ENCODE results near the gene SYDE2.
A peak's percentile ranks its signal among the peaks of the same experiment; 100 is the strongest.

SYDE2 gene

GRCh38 chr1:85240174-85240601, 39.4 kb upstream of the SYDE2 start:
- DNase-seq = no peak
- Histone ChIP-seq H3K9me3 (replicated peaks; ENCODE audit: insufficient read depth, low read length) (no peaks in the 10 kb centered on the region), H2AFZ (ENCODE audit: low read length) (no peak overlapping the region), H3K9me2 (replicated peaks; ENCODE audit: insufficient read depth, low read length) (no peaks in the 10 kb centered on the region), H3K9ac (ENCODE audit: low read length) (no peak overlapping the region), H3K27ac (ENCODE audit: low read length) (no peak overlapping the region), H3K79me2 (ENCODE audit: low read length) (no peaks in the 10 kb centered on the region), H3K4me1 (ENCODE audit: low read length) (no peaks in the 10 kb centered on the region), H3K4me2 (ENCODE audit: low read depth, low read length) (no peak overlapping the region), H3K27me3 (replicated peaks; ENCODE audit: insufficient read depth, low read length) (no peaks in the 10 kb centered on the region), H3K4me3 (ENCODE audit: low read length) (no peak overlapping the region), H4K20me1 (ENCODE audit: insufficient read depth, low read length) (no peaks in the 10 kb centered on the region), H3K36me3 (replicated peaks; ENCODE audit: insufficient read depth, low read length) (no peaks in the 10 kb centered on the region), H3F3A (ENCODE audit: insufficient read depth, low read length) (no peaks in the 10 kb centered on the region)
- TF ChIP-seq EZH2 (optimal IDR thresholded peaks at IDR 0.05; ENCODE audit: low read depth, low read length) (no peak), EZH2phosphoT487 (IDR thresholded peaks at IDR 0.05; ENCODE audit: low read length) (no peak), CTCF (IDR thresholded peaks at IDR 0.05; ENCODE audit: low read length) (peak; percentile 40)

GRCh38 chr1:85237613-85238012, 36.8 kb upstream of the SYDE2 start:
- Histone ChIP-seq H3F3A (ENCODE audit: insufficient read depth, low read length) (no peaks in the 10 kb centered on the region), H4K20me1 (ENCODE audit: insufficient read depth, low read length) (no peaks in the 10 kb centered on the region), H3K4me2 (ENCODE audit: low read depth, low read length) (no peak overlapping the region), H3K4me3 (ENCODE audit: low read length) (no peak overlapping the region), H3K27me3 (replicated peaks; ENCODE audit: insufficient read depth, low read length) (no peaks in the 10 kb centered on the region), H3K4me1 (ENCODE audit: low read length) (no peaks in the 10 kb centered on the region), H3K9me3 (replicated peaks; ENCODE audit: insufficient read depth, low read length) (no peaks in the 10 kb centered on the region), H3K36me3 (replicated peaks; ENCODE audit: insufficient read depth, low read length) (no peaks in the 10 kb centered on the region), H3K9ac (ENCODE audit: low read length) (no peak overlapping the region), H3K79me2 (ENCODE audit: low read length) (no peaks in the 10 kb centered on the region), H2AFZ (ENCODE audit: low read length) (no peak overlapping the region), H3K9me2 (replicated peaks; ENCODE audit: insufficient read depth, low read length) (no peaks in the 10 kb centered on the region), H3K27ac (ENCODE audit: low read length) (no peak overlapping the region)
- DNase-seq = no peak
- TF ChIP-seq EZH2 (optimal IDR thresholded peaks at IDR 0.05; ENCODE audit: low read depth, low read length) = no peak
- no peak for TF ChIP-seq CTCF (IDR thresholded peaks at IDR 0.05; ENCODE audit: low read length)
- no peak for TF ChIP-seq EZH2phosphoT487 (IDR thresholded peaks at IDR 0.05; ENCODE audit: low read length)

- H3K9me2 ChIP-seq (replicated peaks; ENCODE audit: insufficient read depth, low read length) = no peaks in the 10 kb centered on the region
- H3K9me3 ChIP-seq (replicated peaks; ENCODE audit: insufficient read depth, low read length) = no peaks in the 10 kb centered on the region
- no peaks in the 10 kb centered on the region for H4K20me1 ChIP-seq (ENCODE audit: insufficient read depth, low read length)
- H3K4me2 ChIP-seq (ENCODE audit: low read depth, low read length) = no peak overlapping the region
- no peak overlapping the region for H3K9ac ChIP-seq (ENCODE audit: low read length)
- no peaks in the 10 kb centered on the region for H3K27me3 ChIP-seq (replicated peaks; ENCODE audit: insufficient read depth, low read length)
- no peak for DNase-seq
- no peak overlapping the region for H3K27ac ChIP-seq (ENCODE audit: low read length)
- H3K4me1 ChIP-seq (ENCODE audit: low read length) = no peaks in the 10 kb centered on the region
- H2AFZ ChIP-seq (ENCODE audit: low read length) = no peak overlapping the region
- no peaks in the 10 kb centered on the region for H3F3A ChIP-seq (ENCODE audit: insufficient read depth, low read length)
- H3K79me2 ChIP-seq (ENCODE audit: low read length) = no peaks in the 10 kb centered on the region
- no peaks in the 10 kb centered on the region for H3K36me3 ChIP-seq (replicated peaks; ENCODE audit: insufficient read depth, low read length)
- H3K4me3 ChIP-seq (ENCODE audit: low read length) = no peak overlapping the region
- TF ChIP-seq EZH2 (optimal IDR thresholded peaks at IDR 0.05; ENCODE audit: low read depth, low read length) (no peak), CTCF (IDR thresholded peaks at IDR 0.05; ENCODE audit: low read length) (peak; percentile 26; the same call in 1 of the 2 replicates), EZH2phosphoT487 (IDR thresholded peaks at IDR 0.05; ENCODE audit: low read length) (no peak)
Measured at GRCh38 chr1:85230305-85230977, 29.6 kb upstream of the SYDE2 start.

Data from MM.1S (cell line).